ENCODE data around the gene CHRNB4.
A peak's percentile ranks its signal among the peaks of the same experiment; 100 is the strongest.
"Not testable (repeated sequence)": the region's sequence is repeated elsewhere in the genome, so short reads cannot be mapped to it uniquely, and the experiment has no call there.

Gene CHRNB4

GRCh38 chr15:78641102-78641748 is at the start of gene CHRNB4:
Gene CHRNB4 (minus strand): TSS chr15:78641210. CDS start chr15:78641133, 77 bp downstream.
- Histone ChIP-seq H3K36me3 (ENCODE audit: control insufficient read depth, insufficient read depth, low read length) (no peaks in the 10 kb centered on the region), H3K4me3 (replicated peaks; ENCODE audit: low read depth, low read length) (peak within 1 kb of the TSS; percentile 46), H3K27me3 (replicated peaks; ENCODE audit: control insufficient read depth, insufficient read depth, low read length) (no peaks in the 10 kb centered on the region; the same call in 1 of the 2 replicates)
- TF ChIP-seq CTCF (IDR thresholded peaks at IDR 0.05; ENCODE audit: insufficient read depth, low read length, poor library complexity, severe bottlenecking): no peak
- DNase-seq (ENCODE audit: extremely low read depth, insufficient read length): no peak

- H3K27me3 ChIP-seq (replicated peaks; ENCODE audit: control insufficient read depth, insufficient read depth, low read length): no peaks in the 10 kb centered on the region
- no peak for DNase-seq (ENCODE audit: extremely low read depth, insufficient read length)
- H3K36me3 ChIP-seq (ENCODE audit: control insufficient read depth, insufficient read depth, low read length): no peaks in the 10 kb centered on the region
- H3K4me3 ChIP-seq (replicated peaks; ENCODE audit: low read depth, low read length): no peak overlapping the region
- TF ChIP-seq CTCF (IDR thresholded peaks at IDR 0.05; ENCODE audit: insufficient read depth, low read length, poor library complexity, severe bottlenecking): no peak
These were observed 48.6 kb upstream of the CHRNB4 start for GRCh38 chr15:78689626-78690025.

- H3K27me3 ChIP-seq (replicated peaks; ENCODE audit: control insufficient read depth, insufficient read depth, low read length): no peaks in the 10 kb centered on the region
- no peak for TF ChIP-seq CTCF (IDR thresholded peaks at IDR 0.05; ENCODE audit: insufficient read depth, low read length, poor library complexity, severe bottlenecking)
- H3K4me3 ChIP-seq (replicated peaks; ENCODE audit: low read depth, low read length): no peak overlapping the region
- no peaks in the 10 kb centered on the region for H3K36me3 ChIP-seq (ENCODE audit: control insufficient read depth, insufficient read depth, low read length)
- DNase-seq (ENCODE audit: extremely low read depth, insufficient read length): no peak
These were observed 44.9 kb upstream of the CHRNB4 start for GRCh38 chr15:78685925-78686324.

- TF ChIP-seq CTCF (IDR thresholded peaks at IDR 0.05; ENCODE audit: insufficient read depth, low read length, poor library complexity, severe bottlenecking): no peak
- no peak for DNase-seq (ENCODE audit: extremely low read depth, insufficient read length)
- Histone ChIP-seq H3K27me3 (replicated peaks; ENCODE audit: control insufficient read depth, insufficient read depth, low read length) (no peaks in the 10 kb centered on the region), H3K4me3 (replicated peaks; ENCODE audit: low read depth, low read length) (no peak overlapping the region), H3K36me3 (ENCODE audit: control insufficient read depth, insufficient read depth, low read length) (no peaks in the 10 kb centered on the region)
These were observed 44.3 kb upstream of the CHRNB4 start for GRCh38 chr15:78685159-78685921.

GRCh38 chr15:78684657-78685056 is 43.6 kb upstream of the CHRNB4 start:
- DNase-seq (ENCODE audit: extremely low read depth, insufficient read length): no peak
- no peaks in the 10 kb centered on the region for H3K36me3 ChIP-seq (ENCODE audit: control insufficient read depth, insufficient read depth, low read length)

GRCh38 chr15:78683599-78683998 is 42.6 kb upstream of the CHRNB4 start:
- DNase-seq (ENCODE audit: extremely low read depth, insufficient read length); H3K27me3 ChIP-seq (replicated peaks; ENCODE audit: control insufficient read depth, insufficient read depth, low read length); H3K36me3 ChIP-seq (ENCODE audit: control insufficient read depth, insufficient read depth, low read length); H3K4me3 ChIP-seq (replicated peaks; ENCODE audit: low read depth, low read length): not testable (repeated sequence)

More at GRCh38 chr15:78684657-78685056, 43.6 kb upstream of the CHRNB4 start:
- TF ChIP-seq CTCF (IDR thresholded peaks at IDR 0.05; ENCODE audit: insufficient read depth, low read length, poor library complexity, severe bottlenecking): no peak
- Histone ChIP-seq H3K27me3 (replicated peaks; ENCODE audit: control insufficient read depth, insufficient read depth, low read length) (no peaks in the 10 kb centered on the region), H3K4me3 (replicated peaks; ENCODE audit: low read depth, low read length) (no peak overlapping the region)
